ENCODE results near the gene SETD2.

GRCh38 chr3:47000198-47000815 lies 163.6 kb downstream of the SETD2 start:
- no peak for TF ChIP-seq CTCF (conservative IDR thresholded peaks at IDR 0.05; ENCODE audit: low read length)
- no peak for TF ChIP-seq EZH2phosphoT487 (IDR thresholded peaks at IDR 0.05; ENCODE audit: borderline replicate concordance, low read depth, low read length)
